IPS-11a (cell line): Measurements from ENCODE around the gene CX3CL1.
"Not testable (repeated sequence)": the region's sequence is repeated elsewhere in the genome, so short reads cannot be mapped to it uniquely, and the experiment has no call there.

Experiments used
- H3K4me3 ChIP-seq: one replicate; pipeline ENCODE4 v1.5.1; 2013; ENCODE audit warnings: low read depth, low read length, control low read depth

CX3CL1 gene

DNA sequence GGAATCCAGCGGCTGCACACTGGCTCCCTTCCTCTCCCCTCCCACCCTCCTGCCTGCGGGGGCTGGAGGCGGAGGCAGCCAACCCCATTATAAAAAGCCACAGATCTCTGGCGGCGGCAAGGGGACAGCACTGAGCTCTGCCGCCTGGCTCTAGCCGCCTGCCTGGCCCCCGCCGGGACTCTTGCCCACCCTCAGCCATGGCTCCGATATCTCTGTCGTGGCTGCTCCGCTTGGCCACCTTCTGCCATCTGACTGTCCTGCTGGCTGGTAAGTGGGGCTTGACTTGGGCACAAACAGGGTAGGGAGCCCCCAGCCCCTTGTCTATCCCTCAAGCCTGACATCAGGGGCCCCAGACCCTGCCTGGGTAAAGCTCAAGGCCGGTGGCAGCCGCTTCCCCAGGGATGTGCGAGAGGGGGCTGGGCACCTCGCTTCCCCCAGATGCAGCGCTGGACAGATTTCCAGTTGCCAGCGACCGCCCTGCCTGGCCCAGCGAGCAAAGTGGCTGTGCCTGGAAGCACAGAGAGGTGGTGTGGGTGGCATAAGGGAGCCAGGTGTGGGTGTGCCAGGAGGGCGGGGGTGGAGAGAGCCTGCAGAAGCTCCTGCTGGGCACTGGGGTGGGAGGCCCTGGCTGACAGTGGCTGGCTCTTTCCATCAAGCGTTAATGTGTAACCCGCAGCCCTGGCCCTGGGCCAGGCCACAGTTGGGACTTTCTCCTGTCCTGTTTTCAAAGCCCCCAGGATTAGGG, at the start of gene CX3CL1:
Gene CX3CL1, plus strand, starts transcription at position 119 of the 745 bp plus-strand sequence. Its CDS starts 79 bp downstream, at position 198.
- no peak within 1 kb of the TSS for H3K4me3 ChIP-seq

DNA sequence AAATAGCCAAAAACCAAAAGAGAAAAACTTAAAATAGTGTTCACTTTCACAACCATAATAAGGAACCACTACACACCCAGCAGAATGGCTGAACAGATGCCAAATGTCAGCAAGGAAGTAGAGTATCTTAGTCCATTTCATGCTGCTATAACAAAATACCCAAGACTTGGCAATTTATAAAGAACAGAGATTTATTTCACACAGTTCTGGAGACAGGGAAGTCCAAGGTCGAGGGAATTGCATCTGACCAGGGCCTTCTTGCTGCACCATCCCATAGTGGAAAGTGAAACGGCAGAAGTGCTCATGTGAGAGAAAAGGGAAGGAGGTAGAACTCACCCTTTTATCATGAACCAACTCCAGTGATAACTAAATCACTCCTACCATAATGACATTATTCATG, 47.5 kb upstream of the CX3CL1 start:
- H3K4me3 ChIP-seq = no peak overlapping the region

DNA sequence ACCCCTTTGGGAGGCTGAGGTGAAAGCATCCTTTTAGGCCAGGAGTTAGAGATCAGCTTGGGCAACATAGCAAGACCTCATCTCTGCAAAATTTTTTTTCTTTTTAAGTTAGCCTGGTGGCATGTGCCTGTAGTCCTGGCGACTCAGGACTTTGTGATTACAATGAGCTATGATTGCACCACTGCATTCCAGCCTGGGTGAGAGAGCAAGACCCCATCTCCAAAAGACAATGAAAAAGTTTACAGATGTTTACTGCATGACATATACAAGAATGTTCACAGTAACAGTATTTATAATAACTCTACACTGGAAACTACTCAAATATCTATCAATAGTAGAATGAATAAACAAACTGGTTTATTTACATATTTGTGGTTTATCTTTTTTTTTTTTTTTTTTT, 46.8 kb upstream of the CX3CL1 start:
- H3K4me3 ChIP-seq = no peak overlapping the region

DNA sequence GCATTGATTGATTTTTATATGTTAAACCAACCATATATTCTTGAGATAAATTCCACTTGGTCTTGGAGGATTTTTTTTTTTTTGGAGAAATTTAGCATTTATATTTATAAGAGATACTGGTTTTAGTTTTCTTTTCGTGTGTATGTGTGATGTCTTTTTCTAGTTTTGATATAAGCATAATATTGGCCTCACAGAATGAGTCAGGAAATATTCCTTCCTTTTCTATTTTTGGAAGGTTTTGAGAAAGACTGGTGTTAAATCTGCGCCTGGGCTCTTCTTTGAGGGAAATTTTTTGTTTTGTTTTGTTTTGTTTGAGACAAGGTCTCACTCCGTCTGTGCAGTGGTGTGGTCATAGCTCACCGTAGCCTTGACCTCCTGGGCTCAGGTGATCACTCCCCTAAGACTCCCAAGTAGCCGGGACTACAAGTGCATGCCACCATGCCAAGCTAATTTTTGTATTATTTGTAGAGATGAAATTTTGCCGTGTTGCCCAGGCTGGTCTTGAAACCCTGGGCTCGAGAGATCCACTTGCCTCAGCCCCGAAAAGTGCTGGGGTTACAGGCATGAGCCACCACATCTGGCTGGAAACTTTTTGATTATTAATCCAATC, 42.5 kb upstream of the CX3CL1 start:
- no peak overlapping the region for H3K4me3 ChIP-seq

DNA sequence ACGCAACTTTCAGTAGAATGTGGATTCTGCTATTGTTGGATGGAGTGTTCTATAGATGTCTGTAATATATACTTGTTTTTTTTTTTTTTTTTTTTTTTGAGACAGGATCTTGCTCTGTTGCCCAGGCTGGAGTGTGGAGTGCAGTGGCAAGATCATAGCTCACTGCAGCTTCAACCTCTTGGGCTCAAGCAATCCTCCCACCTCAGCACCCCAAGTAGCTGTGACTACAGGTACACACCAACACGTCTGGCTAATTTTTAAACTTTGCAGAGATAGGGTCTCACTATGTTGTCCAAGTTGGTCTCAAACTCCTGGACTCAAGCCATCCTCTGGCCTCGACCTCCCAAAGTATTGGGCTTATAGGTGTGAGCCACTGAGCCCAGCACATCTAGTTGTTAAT, 40.9 kb upstream of the CX3CL1 start:
- no peak overlapping the region for H3K4me3 ChIP-seq

DNA sequence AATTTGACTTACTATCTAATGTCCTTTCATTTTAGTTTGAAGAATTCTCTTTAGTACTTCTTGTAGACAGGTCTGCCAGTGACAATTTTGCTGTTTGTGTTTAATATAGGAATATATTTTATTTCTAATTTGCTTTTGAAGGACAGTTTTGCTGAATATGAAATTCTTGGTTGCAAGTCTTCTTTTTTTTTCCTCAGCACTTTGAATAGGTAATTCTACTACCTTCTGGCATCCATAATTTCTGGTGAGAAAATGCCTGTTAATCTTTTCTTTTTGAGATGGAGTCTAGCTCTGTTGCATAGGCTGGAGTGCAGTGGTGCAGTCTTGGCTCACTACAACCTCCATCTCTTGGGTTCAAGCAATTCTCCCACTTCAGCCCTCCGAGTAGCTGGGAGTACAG, 38.9 kb upstream of the CX3CL1 start:
- H3K4me3 ChIP-seq = no peak overlapping the region

DNA sequence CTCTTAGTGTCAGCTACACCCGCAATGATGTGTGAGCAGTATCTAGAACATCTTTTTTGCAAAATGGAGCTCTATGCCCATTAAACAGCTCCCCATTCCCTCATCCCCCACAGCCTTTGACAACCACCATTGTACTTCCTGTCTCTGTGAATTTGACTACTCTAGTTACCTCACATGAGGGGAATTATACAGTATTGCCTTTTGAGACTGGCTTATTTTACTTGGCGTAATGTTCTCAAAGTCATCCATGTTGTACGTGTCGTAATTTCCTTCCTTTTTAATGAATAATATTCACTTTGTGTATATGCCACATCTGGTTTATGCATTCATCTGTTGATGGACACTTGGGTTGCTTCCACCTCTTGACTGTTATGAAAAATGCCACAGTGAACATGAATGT, 36.9 kb upstream of the CX3CL1 start:
- no peak overlapping the region for H3K4me3 ChIP-seq

DNA sequence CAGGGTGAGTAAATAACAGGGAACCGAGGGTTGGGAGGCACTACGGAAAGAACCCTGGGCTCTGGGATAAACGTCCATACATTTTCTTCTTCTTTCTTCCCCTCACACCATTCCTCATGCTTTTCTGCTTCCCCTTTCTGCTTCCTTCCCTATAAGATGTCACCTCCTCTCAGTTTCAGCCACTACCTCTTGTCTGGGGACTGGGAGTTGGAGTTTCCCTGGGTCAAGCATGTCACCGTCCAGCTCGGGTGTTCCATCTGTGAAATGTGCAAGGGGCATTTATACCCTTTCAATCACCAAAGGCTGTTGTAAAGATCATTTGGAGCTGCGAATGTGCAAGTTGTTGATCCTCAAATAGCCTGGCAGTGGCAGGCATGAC, 31.2 kb upstream of the CX3CL1 start:
- no peak overlapping the region for H3K4me3 ChIP-seq

DNA sequence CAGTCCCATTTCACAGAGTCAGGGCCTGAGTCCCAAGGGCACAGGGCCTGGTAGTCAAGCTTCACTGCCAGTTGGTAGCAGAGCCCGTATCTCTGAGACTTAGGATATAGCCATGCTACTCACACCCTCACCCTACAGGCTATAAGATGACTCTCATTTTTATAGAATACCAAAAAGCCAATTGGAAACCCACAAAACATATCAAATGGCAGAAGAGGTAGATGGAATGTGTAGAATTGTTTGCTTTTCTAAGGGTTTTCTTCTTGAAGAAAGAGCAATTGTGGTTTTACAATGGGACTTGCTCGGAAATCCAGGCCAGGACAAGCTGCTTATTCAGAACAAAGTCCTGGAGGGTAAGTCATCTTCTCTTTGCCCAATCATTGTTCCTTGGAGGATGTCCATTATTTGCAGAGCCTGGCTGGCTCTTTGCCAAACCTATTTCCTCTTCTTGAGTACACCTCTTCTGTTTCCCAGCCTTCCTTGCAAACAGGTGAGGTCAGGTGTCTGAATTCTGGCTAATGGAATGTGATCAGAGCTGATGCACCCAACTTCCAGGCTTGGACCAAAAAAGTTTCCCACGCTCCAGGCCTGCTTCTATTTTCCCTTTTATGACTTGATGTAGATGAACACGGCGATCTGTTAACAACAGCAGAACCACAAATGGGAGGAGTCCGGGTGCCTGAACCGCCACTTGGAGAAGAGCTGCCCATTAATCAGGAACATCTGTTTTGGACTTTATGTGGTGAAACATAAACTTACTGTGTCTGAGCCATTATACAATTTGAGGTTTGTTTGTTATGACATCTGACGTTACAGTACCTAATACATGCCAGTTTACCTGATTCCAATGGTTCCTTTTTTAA, 30.6 kb upstream of the CX3CL1 start:
- H3K4me3 ChIP-seq = no peak overlapping the region

DNA sequence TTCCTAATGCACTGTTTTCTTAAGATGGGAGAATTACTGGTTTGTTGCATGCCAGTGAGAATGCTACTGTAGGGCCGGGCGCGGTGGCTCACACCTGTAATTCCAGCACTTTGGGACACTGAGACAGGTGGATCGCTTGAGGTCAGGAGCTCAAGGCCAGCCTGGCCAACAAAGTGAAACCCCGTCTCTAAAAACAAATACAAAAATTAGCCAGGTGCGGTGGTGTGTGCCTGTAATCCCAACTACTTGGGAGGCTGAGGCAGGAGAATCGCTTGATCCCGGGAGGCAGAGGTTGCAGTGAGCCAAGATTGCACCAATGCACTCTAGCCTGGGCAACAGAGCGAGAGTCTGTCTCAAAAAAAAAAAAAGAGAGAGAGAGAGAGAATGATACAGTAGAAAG, 29.7 kb upstream of the CX3CL1 start:
- not testable (repeated sequence) for H3K4me3 ChIP-seq

DNA sequence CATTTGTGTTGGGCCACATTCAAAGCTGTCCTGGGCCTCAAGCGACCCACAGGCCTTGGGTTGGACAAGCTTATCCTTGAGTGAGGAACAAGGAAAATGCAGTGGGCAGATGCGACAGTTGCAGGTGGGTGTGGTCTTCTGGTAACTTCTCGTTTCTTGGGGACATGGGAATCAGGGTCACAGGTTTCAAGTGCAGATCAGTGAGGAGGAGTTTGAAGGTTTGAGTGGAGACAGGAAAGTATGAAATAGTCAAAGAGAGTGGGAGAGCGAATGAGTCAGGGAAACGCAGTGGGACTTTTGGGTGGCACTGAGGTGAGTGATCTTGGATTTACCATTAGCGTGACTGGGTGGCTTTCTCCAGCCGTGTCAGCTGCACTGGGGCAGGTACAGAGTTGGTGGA, 29.1 kb upstream of the CX3CL1 start:
- no peak overlapping the region for H3K4me3 ChIP-seq

DNA sequence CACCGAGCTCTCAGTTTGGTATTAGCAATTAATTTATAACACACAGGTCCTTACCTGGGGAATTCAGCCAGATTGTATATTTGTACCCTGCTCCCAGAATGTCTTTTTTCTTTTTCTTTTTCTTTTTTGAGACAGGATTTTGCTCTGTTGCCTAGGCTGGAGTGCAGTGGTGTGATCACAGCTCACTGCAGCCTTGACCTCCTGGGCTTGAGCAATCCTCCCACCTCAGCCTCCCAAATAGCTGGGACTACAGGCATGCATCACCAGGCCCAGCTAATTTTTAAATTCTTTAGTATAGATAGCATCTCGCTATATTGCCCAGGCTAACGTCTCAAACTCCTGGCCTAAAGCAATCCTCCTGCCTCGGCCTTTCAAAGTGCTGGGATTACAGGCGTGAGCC, 28.2 kb upstream of the CX3CL1 start:
- H3K4me3 ChIP-seq = not testable (repeated sequence)

DNA sequence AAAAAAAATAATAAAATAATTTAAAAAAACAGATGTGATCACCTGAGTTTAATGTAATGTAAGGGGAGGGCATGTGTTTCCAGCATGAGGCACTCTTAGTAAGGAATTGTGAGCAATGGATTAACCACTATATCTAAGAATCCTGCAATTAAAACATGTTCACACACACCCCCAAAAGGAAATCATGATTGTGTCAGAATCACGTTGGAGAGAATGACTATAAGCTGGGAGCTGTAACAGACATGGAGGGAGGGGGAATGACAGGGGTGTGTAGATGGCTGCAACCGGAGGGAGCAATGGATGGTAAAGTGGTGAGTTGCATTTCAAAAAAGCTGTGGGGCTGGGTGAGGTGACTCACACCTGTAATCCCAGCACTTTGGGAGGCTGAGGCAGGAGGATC, 27.3 kb upstream of the CX3CL1 start:
- H3K4me3 ChIP-seq = no peak overlapping the region

DNA sequence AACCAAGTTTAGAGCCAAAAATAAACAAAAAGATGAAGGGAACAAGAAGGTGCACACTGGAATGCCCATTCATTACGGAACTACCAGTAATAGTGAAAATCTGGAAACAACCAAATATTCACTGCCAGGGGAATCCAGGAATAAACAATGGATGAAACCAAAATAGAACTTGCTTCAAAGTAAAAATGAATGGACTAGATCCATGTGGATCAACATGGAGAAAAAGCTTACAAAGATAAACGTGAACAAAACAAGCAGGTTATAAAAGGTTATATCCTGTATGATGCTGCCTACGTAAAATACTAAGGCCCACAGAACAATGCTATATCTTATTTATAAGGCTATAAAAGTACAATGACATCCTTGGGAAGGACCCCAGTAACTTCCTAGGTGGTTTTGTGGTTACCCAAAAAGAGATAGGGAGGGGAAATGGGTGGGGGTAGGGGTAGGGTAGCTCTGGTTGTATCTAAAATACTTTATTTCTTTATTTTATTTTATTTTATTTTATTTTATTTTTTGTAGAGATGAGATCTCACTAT, 26.6 kb upstream of the CX3CL1 start:
- no peak overlapping the region for H3K4me3 ChIP-seq

DNA sequence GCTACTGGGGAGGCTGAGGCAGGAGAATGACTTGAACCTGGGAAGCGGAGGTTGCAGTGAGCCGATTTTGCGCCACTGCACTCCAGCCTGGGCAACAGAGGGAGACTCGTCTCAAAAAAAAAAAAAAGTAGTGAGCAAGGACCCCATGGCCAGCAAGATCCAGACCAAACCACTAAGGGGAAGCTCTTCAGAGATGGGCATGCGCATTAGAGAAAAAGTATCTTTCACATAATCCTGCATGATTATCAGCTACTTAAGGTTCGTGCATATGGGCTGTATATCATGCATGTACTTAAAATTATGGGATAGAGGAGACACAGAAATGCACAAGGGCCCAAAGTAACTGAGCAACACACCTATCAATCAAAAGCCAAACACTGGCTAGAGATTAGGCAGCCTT, 24.4 kb upstream of the CX3CL1 start:
- no peak overlapping the region for H3K4me3 ChIP-seq

DNA sequence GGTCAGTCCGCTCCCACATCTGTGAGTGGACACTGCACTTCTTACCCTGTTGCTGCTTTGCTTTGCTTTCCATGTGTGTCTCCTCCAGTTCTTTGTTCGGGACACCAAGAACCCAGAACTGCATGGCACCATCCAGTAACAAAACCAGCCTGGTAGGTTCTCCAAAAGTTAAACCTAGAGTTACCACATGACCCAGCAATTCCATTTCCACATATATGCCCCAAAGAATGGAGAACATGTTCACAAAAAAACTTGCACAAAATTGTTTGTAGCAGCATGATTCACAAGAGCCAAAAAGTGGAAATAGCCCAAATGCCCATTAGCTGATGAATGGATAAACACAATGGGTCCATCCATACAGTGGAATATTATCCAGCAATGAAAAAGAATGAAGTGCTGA, 24.0 kb upstream of the CX3CL1 start:
- H3K4me3 ChIP-seq = no peak overlapping the region

DNA sequence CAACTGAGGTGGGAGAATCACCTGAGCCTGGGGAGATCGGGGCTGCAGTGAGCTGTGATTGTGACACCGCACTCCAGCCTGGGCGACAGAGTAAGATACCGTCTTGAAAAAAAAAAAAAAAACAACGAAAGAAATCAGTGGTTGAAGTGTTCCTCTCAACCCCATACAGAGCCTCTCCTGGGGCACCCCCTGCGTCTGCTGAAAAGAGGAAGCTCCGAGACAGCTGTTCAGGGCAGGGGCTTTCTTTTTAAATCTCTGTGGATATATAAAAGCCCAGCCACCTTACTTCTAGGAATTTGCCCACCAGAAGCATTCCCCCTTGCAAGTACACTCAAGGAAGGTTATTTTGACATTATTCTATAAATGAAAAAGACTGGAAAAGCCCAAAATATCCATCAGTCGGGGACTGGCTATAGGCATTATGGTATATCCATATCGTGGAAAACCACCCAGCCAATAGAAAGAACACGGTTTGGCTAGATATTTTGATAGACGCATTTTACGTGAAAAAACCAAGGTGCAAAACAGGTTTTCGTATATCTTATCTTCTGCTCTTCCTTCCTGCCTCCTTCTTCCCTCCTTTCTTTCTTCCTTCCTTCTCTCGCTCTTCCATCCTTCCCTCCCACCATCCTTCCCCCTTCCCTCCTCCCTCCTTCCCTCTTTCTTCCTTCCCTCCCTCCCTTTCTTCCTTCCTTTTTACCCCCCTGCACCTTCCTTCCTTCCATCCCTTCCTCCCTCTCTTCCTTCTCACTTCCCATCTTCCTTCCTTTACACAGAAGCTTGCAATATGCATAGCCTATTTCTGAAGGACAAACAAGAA, 22.9 kb upstream of the CX3CL1 start:
- H3K4me3 ChIP-seq = no peak overlapping the region

DNA sequence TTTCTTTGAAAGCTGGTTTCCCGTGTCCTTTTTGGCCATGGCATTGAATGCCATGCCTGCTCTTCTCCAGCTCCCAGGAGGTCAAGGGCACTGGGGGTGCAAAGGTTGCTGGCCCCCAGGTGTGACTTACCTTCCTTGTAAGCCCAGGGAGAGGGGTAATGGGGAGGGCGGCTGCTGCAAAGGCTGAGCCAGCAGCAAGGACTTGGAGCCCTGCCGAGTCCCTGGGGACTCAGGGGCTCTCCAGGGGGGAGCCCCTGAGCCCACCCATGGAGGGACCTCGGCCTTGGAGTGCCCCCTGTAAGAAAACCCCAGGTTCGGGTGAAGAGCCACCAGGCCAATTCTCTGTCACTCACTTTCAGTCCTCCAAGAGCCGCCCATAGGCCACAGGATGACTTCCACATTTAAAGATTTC, 19.6 kb upstream of the CX3CL1 start:
- H3K4me3 ChIP-seq = no peak overlapping the region

DNA sequence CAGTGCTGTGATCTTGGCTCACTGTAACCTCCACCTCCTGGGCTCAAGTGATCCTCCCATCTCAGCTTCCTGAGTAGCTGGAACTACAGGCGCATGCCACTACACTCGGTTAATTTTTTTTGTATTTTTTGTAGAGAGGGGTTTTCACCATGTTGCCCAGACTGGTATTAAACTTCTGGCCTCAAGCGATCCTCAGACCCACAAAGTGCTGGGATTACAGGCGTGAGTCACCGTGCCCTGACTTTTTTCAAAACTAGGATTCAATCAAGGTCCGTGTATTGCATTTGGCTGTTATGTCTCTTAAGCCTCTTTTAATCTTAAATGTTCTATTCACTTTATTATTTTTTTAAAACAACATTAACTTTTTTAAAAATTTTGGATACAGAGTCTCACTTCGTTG, 18.0 kb upstream of the CX3CL1 start:
- no peak overlapping the region for H3K4me3 ChIP-seq

DNA sequence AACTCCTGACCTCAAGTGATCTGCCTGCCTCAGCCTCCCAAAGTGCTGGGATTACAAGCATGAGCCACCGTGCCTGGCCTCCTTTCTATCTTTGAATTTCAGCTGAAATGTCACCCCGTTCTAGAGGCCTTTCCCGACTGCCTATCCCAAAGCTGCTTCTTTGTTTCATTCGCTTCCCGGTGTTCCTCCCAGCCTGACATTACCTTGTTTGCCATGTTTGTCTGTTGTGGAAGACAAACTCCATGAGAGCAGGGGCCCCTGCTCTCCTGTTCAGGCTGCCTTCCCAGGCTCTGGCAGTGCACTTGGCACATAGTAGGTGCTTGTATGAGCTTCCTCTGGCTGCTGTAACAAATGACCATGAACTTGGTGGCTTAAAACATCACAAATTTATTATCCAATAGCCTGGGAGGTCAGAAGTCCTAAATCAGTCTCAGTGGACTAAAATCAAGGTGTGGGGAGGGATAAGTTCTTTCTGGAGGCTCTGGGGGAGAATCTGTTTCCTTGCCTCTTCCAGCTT, 16.3 kb upstream of the CX3CL1 start:
- no peak overlapping the region for H3K4me3 ChIP-seq

DNA sequence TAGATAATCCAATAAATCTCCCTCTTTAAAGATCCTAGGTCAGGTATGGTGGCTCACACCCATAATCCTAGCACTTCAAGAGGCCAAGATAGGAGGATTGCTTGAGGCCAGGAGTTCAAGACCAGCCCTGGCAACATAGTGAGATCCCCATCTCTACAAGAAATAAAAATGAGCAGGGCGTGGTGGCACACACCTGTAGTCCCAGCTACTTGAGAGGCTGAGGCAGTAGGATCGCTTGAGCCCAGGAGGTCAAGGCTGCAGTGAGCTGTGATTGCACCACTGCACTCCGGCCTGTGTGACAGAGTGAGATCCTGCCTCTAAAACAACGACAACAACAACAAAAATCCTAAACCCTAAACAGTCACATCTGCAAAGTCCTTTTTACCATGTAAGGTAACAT, 15.7 kb upstream of the CX3CL1 start:
- H3K4me3 ChIP-seq = no peak overlapping the region
